ENCODE data around the gene DICER1.

The DICER1 gene

DNA sequence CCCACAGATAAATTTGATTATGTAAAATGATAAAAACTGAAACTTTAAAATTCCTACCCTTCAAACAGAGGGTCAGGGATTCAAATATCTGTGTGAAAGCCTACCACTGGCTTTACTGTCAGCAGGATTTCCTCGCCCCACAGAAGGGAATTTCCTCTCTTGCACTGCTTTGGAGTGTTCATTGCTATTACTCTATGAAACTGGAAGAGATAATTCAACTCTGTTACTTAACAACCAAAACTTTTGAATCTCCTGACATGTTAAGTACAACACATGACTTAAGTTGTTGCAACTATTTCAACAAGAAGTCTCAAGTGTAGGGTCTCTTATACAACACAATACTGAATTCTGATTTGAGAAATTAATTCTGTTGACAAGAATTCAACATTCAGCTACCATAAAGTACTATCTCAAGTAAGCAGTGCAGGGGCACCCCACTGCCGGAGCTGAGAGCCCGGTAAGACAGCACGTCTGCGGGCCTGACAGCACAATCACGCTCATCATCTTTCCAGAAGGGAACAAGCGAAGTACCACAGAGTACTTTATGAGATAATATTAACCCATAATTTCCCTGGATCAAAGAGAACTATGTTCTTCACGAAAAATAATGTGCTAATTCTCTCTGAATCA lies 22.9 kb downstream of the DICER1 start:
- no peak for TF ChIP-seq POLR2A (IDR thresholded peaks at IDR 0.05; ENCODE audit: low read depth, low read length)
- DNase-seq (ENCODE audit: insufficient read length, low spot score) (no peak), FAIRE-seq (no peak)

DNA sequence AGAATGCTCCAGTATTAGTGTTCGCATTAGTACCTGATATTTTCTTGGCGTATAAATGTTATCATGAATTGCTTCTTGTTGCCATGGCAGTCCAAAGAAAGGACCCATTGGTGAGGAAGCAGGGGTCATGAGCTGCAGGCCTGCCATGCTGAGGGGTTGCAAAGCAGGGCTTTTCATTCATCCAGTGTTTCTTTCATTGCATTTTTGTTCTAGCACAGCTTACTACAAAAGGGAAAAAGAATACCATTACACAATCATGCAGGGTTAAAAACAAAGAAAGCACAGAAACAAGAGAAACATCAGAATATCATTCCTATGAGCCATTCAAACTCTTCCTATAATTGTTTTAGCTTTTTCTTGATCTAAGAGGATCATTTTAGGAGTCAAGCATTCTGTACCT lies 24.0 kb downstream of the DICER1 start:
- no peak for DNase-seq (ENCODE audit: insufficient read length, low spot score)
- TF ChIP-seq POLR2A (IDR thresholded peaks at IDR 0.05; ENCODE audit: low read depth, low read length), result no peak
- no peak for FAIRE-seq

DNA sequence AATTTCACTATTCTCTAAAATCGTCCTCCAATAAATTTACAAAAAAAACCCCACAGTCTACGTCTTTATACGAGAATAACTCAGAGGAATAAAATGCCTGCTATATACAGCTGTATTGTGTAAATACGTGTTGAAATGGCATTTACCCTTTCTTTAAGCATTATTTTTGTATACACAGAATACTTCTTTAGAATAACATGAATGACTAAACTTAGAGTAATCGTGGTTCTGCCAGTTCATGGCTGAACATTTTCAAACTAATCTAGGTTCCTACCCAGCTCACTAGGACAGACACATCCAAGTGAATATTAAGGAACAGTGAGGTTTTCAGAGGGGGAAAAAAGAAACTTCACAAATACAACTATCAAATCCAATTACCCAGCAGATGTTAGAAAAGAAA lies 24.6 kb downstream of the DICER1 start:
- DNase-seq (ENCODE audit: insufficient read length, low spot score) (no peak), FAIRE-seq (no peak)

DNA sequence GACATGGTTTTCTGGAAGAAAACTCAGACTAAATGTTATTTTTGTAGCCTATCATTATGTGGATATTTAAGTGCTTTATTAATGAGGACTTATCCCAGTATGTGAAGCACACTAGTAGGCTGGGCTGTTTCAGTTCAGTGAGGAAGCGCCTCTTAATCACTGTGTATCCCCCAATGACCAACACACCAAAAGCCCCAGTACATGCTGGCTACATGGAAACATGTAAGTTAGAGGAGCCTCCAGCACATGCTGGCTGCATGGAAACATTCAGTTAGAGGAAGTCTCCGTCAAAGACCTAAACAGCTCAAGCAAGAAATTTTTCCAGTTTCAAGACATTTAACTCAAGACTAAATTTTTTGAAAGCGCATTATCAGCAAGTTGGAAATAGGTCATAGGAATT lies 26.8 kb downstream of the DICER1 start:
- no peak for FAIRE-seq

More for the DNA sequence above, 24.6 kb downstream of the DICER1 start:
- TF ChIP-seq POLR2A (IDR thresholded peaks at IDR 0.05; ENCODE audit: low read depth, low read length), result no peak

DNA sequence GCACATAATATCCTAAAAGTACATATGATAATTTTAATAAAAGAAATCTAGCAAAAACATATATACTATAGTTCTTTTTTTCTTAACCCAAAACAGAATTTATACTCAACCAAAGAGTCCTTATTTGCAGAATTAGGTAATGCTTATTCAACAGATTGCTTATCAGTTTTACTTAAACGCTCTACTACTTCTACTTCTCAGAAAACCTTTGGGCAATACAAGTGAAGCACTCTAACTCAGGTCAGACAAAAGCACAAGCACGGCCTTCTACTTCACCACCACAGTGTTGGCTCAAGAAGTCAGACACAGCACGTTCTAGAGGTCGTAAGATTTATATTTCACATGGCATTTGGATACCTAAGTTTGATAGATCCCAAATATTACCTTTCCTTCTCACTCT lies 29.2 kb downstream of the DICER1 start:
- DNase-seq (ENCODE audit: insufficient read length, low spot score), result no peak
- TF ChIP-seq POLR2A (IDR thresholded peaks at IDR 0.05; ENCODE audit: low read depth, low read length), result no peak
- no peak for FAIRE-seq

More for the DNA sequence above, 26.8 kb downstream of the DICER1 start:
- no peak for DNase-seq (ENCODE audit: insufficient read length, low spot score)
- no peak for TF ChIP-seq POLR2A (IDR thresholded peaks at IDR 0.05; ENCODE audit: low read depth, low read length)

DNA sequence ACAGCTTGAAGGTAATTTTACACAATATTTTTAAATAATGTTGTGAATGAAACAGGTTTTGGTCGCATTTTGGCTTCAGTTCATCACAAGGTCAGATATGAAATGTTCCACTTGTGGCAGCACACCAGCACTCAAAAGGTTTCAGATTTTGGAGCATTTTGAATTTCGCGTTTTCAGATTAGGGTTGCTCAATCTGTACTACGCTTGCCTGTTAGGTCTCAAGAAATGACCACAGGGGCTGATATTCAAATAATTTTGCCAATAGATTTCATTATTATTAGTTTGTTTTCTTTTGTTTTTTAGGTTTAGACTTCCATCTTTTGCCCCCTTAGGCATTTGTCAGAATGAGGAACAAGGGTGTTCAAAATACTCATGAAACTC lies 29.8 kb downstream of the DICER1 start:
- FAIRE-seq, result no peak
- no peak for TF ChIP-seq POLR2A (IDR thresholded peaks at IDR 0.05; ENCODE audit: low read depth, low read length)
- no peak for DNase-seq (ENCODE audit: insufficient read length, low spot score)

DNA sequence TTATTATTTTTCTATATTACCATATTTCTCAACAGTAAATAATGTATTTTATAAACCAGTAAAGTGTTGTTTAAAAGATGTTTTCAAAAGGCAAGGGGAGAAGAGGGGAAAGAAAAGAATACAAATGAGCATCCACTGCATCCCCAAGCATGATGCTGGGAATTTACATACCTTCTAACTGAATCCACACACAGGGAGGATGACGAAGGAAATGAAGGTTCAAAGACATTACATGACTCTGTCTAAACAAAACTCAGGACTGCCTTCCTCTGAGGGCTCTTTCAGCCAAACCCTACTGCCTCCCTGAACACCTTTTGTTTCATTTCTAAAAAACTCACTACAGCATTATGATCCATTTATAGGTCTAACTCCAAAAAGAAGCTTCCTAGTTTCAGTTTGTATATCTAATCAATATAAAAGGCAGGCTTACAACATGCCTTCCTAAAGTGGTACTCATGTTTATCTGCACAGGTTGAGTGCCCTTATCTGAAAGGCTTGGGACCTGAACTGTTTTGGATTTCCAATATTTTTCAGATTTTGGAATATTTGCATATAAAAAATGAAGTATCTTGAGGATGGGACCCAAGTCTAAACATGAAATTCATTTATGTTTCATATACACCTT lies 30.3 kb downstream of the DICER1 start:
- TF ChIP-seq POLR2A (IDR thresholded peaks at IDR 0.05; ENCODE audit: low read depth, low read length), result no peak
- FAIRE-seq, result no peak
- no peak for DNase-seq (ENCODE audit: insufficient read length, low spot score)

DNA sequence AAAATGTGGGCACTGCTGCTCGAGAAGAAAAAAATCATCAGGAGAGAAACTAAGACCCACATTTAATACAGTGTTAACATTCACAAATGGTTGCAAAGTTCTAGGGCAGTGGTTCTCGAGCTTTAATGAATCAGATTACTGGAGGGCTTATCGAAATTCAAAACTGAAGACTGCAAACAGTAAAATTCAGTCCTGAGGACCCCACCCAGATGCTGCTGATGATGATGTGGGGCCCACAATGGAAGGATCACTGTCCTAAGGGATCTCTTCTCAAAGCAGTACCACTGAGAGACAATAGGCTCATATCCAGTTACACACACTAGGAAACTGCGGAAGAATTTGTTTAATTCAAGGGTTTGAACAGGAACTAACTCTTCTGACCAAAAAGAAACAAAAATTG lies 31.4 kb downstream of the DICER1 start:
- no peak for TF ChIP-seq POLR2A (IDR thresholded peaks at IDR 0.05; ENCODE audit: low read depth, low read length)
- DNase-seq (ENCODE audit: insufficient read length, low spot score) (no peak), FAIRE-seq (no peak)

DNA sequence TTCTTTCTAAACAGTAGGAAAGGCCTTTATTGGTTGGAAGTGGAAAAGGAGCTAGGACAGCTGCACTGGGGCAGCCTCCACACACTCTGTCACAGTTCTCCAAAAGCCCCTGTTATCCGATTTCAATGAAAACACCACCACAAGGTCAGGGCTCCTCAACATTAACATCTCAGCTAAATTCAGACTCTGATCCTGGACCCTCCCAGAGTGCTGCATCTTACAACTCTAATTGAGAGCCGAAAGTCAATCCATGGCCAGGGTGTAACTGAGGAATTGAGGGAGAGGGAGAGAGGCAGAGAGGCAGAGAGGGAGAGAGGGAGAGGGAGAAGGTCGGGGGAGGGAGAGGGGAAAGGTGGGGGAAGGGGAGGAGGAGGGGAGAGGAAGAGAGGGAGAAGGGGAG lies 32.1 kb downstream of the DICER1 start:
- DNase-seq (ENCODE audit: insufficient read length, low spot score) (no peak), FAIRE-seq (no peak)
- no peak for TF ChIP-seq POLR2A (IDR thresholded peaks at IDR 0.05; ENCODE audit: low read depth, low read length)

DNA sequence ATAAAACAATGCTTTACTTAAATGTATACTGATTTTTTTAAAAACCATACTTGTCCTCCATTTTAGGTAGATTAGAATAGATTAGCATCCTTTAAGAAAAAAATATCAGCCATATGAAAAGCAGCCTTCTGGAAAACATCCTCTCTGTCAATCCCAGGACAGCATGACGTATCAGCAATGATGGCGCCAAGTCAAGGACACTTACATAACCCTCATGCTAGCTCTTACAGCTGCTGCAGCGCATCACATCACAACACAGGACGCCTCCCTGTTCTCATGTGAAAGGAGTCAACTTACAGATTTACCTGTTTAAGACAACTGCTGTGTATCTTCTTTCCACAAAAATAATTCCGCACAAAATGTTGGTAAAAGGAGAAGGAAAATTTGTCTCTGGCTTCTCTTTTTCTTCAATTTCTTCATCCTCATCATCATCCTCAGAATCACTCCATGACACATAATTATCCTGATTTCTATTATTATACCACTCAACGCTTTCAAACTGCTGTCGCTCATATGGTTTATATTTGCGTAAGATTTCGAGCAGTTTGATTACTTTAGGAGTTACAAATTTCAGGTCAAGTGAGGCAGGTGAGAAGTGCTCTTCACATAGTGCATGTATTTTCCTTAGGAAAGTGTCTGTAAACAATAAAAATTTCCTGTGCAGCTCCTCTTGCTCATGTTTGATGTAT lies 33.3 kb downstream of the DICER1 start:
- DNase-seq (ENCODE audit: insufficient read length, low spot score) (no peak), FAIRE-seq (no peak)
- no peak for TF ChIP-seq POLR2A (IDR thresholded peaks at IDR 0.05; ENCODE audit: low read depth, low read length)

DNA sequence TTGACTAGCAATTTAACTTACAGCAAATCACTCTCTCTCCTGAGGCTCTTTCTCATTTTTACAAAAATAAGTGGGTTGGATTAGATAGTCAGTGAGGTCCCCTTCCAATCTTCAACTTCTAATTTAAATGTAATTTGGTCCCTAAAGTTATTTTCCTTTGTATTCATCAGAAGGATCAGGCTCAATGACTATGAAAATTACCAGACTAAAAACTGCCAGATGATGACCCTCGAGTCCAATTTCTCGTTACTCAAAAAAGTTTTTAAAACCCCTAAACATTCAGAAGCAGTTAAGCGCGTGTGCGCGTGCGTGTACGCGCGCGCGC lies 34.7 kb downstream of the DICER1 start:
- DNase-seq (ENCODE audit: insufficient read length, low spot score) (no peak), FAIRE-seq (no peak)
- no peak for TF ChIP-seq POLR2A (IDR thresholded peaks at IDR 0.05; ENCODE audit: low read depth, low read length)

DNA sequence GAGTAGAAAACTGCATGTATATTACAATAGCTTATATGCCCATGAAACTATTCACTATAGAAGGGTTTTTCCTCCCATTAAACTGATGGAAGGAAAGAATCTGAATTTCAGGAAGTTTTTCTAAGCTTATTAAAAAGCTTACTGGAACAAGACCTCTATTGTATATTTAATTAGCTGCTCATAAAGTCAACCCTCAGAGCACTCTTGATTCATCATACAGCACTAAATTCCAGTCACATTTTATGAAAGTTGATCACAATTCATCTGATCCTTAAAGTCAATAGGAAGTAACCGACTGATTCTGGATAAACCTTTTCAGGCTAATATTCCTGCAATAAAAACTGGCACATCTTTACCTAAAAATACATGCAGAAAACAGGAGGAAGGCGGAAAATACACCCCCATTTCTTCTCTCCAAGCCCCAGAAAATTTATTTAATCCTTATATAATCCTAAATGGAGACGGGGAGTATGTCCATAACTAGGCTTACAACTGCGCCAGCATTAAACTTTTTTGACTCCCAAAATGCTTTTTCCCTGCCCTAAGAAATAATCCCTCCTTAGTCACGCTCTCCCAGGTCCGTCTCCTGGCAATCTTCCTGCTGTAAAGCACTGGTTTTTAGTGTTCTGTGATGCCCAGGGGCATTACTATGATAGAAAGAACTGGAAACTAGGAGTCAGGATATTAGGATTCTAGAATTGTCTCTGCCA lies 35.3 kb downstream of the DICER1 start:
- FAIRE-seq (no peak), DNase-seq (ENCODE audit: insufficient read length, low spot score) (no peak)
- TF ChIP-seq POLR2A (IDR thresholded peaks at IDR 0.05; ENCODE audit: low read depth, low read length), result no peak

DNA sequence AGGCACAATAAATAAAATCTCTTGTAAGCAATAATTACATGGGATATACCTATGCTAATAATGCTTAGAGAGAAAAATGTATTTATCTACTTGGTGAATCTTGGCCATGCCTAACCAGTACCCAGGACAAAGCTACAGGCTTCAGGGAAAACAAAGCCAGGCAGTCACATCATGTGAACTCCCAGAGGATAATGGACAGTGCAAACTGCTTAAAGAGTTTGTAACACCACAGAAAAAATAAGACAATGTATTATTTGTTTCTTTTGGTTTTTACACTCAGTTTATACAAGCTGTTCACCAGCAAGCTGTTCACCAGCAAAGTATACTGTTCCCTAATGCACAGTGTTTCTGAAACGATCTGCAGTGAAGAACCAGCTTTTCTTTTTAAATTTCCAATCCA lies 38.0 kb downstream of the DICER1 start:
- no peak for TF ChIP-seq POLR2A (IDR thresholded peaks at IDR 0.05; ENCODE audit: low read depth, low read length)
- DNase-seq (ENCODE audit: insufficient read length, low spot score) (no peak), FAIRE-seq (no peak)

DNA sequence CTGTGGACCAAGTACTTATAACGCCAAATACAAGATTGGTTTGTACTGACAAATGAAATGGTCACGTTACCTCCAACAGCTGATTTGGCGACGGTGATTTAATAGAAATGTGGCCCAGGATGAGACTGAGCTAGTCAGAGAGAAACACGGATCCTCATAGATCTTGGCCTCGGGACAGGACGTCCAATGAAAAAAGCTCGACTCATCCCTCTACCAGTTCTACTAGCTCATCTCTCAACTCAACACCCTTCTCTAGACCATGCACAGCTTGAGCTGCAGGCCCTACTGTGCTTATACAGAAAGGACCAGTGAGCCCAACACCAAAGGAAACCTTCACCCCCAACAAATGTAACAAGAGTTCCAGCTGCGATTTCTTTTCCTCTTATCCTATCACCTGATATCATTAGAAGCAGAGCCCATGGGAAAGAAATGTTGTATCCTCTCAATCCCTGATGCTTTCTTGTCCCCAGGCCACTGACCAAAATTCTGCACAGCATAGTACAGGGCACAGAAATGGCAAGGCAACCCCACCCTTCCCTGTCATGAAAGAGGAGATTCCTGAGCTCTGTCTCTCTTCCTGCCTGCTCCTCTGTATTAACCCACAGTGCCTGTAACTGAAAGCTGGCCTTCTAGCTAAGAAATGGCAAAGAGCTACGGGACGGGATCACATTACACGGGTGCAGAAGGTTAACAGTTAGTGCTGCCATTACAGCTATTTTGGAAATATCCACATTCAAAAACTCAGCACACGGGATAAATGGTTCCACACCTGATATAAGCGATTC lies 39.2 kb downstream of the DICER1 start:
- TF ChIP-seq POLR2A (IDR thresholded peaks at IDR 0.05; ENCODE audit: low read depth, low read length), result no peak
- DNase-seq (ENCODE audit: insufficient read length, low spot score) (no peak), FAIRE-seq (no peak)
